NT2/D1 (cell line): ENCODE data around the gene C11orf68.

Experiments
- YY1 ChIP-seq: IDR thresholded peaks from 2 replicates; pipeline ENCODE4 v1.6.1; 2011; ENCODE audit not compliant: insufficient read length, insufficient read depth
- ZNF274 ChIP-seq: IDR thresholded peaks from 2 replicates; pipeline ENCODE4 v1.6.1; 2011; ENCODE audit warnings: mild to moderate bottlenecking, low read depth, low read length

GRCh38 chr11:65964906-65965305 is 46.0 kb upstream of the C11orf68 start:
- no peak for TF ChIP-seq ZNF274
- no peak for TF ChIP-seq YY1
